H1 (cell line): ENCODE data around the gene SBF2. TPM values are rescaled to one million over a fixed set of nuclear protein-coding genes. Genes with fewer than 3 reads are reported as not detected.
A peak's percentile ranks its signal among the peaks of the same experiment; 100 is the strongest.

ENCODE experiments used
- CTCF ChIA-PET: fragments of 300-600 bp; sonication (Branson Sonifier 250); formaldehyde crosslinking; loops from one replicate; lab custom pipeline; 2021; ENCODE audit not compliant: partially characterized antibody; lab: Charles Lee
- POLR2A ChIA-PET: fragments of 300-600 bp; sonication (Branson Sonifier 250); formaldehyde crosslinking; loops from one replicate; lab custom pipeline; 2021; ENCODE audit warnings: inconsistent platforms; ENCODE audit not compliant: partially characterized antibody; lab: Charles Lee
- DNase-seq, 2 experiments: peaks; one replicate each; pipeline versions ENCODE4 v3.0.0 to v3.0.0-alpha.2; 2010 to 2022; ENCODE audit warnings: low spot score in 2 of 2, low read depth in 1 of 2, mixed read lengths in 1 of 2
- FAIRE-seq: peaks from 2 replicates; lab custom pipeline; 2011; peaks lifted over from hg19 to GRCh38; lab: Jason Lieb, UNC
- H2AFZ ChIP-seq: 2 replicates; pipeline ENCODE4 v1.8.1; 2012; ENCODE audit warnings: low read length, inconsistent platforms
- H2AK5ac ChIP-seq: 2 replicates; pipeline ENCODE4 v1.6.1; 2013; ENCODE audit warnings: low read depth, low read length
- H2BK120ac ChIP-seq: replicated peaks from 2 replicates; pipeline ENCODE3; 2013; ENCODE audit warnings: low read depth, low read length, inconsistent platforms
- H2BK12ac ChIP-seq: 2 replicates; pipeline ENCODE4 v1.6.1; 2013; ENCODE audit warnings: low read depth, low read length
- H2BK15ac ChIP-seq: 2 replicates; pipeline ENCODE4 v1.6.1; 2013; ENCODE audit warnings: low read length
- H2BK20ac ChIP-seq: 2 replicates; pipeline ENCODE4 v1.6.1; 2013; ENCODE audit warnings: low read length
- H2BK5ac ChIP-seq: 2 replicates; pipeline ENCODE4 v1.6.1; 2013; ENCODE audit warnings: low read depth, low read length
- H3K14ac ChIP-seq: 2 replicates; pipeline ENCODE4 v1.6.1; 2013; ENCODE audit warnings: inconsistent platforms; ENCODE audit not compliant: insufficient read length
- H3K18ac ChIP-seq: 2 replicates; pipeline ENCODE4 v1.6.1; 2013; ENCODE audit warnings: low read length; ENCODE audit errors: extremely low read depth
- H3K23ac ChIP-seq: 2 replicates; pipeline ENCODE4 v1.6.1; 2013; ENCODE audit warnings: inconsistent platforms; ENCODE audit not compliant: insufficient read length
- H3K23me2 ChIP-seq: 2 replicates; pipeline ENCODE4 v1.6.1; 2013; ENCODE audit warnings: low read depth, low read length
- H3K27ac ChIP-seq: 2 replicates; pipeline ENCODE4 v1.6.1; 2011; ENCODE audit warnings: low read depth, low read length, inconsistent platforms
- H3K27me3 ChIP-seq, 4 experiments: replicated peaks in 1 of 4; 1 replicate in 1 of 4; 2 replicates in 3 of 4; pipeline versions ENCODE4 v1.6.1 to v1.8.1; 2011 to 2013; ENCODE audit warnings: low read length in 3 of 4, mild to moderate bottlenecking in 3 of 4, inconsistent platforms in 2 of 4, mixed read lengths in 2 of 4, moderate library complexity in 1 of 4; ENCODE audit not compliant: control insufficient read depth in 3 of 4, insufficient read depth in 3 of 4; ENCODE audit errors: extremely low read depth in 1 of 4
- H3K36me3 ChIP-seq, 4 experiments: 2 replicates each; pipeline versions ENCODE4 v1.6.1 to v1.8.1; 2011 to 2013; ENCODE audit warnings: mild to moderate bottlenecking in 4 of 4, low read length in 3 of 4, moderate library complexity in 2 of 4, control low read depth in 1 of 4, inconsistent platforms in 1 of 4; ENCODE audit not compliant: insufficient read depth in 4 of 4, control insufficient read depth in 2 of 4
- H3K4ac ChIP-seq: replicated peaks from 2 replicates; pipeline ENCODE3; 2013; ENCODE audit warnings: low read length, low read depth, mixed read lengths, inconsistent platforms; ENCODE audit not compliant: insufficient read length
- H3K4me1 ChIP-seq, 4 experiments: replicated peaks in 1 of 4; 1 replicate in 1 of 4; 2 replicates in 3 of 4; pipeline versions ENCODE4 v1.6.1 to v1.8.1; 2011 to 2013; ENCODE audit warnings: low read length in 3 of 4, inconsistent platforms in 2 of 4, mixed read lengths in 1 of 4; ENCODE audit not compliant: insufficient read depth in 4 of 4, control insufficient read depth in 3 of 4
- H3K4me2 ChIP-seq, 2 experiments: 2 replicates each; pipeline versions ENCODE4 v1.6.1 to v1.8.1; 2011 to 2013; ENCODE audit warnings: low read depth in 2 of 2, low read length in 2 of 2, control low read depth in 1 of 2, inconsistent platforms in 1 of 2, mild to moderate bottlenecking in 1 of 2; ENCODE audit not compliant: insufficient read depth in 1 of 2
- H3K4me3 ChIP-seq, 4 experiments: fragments of 200-600, 300-600 bp in 1 of 4; sonication (generic), shearing (Covaris generic), sonication (Bioruptor Twin) in 1 of 4; 2 replicates each; pipeline versions ENCODE4 v1.5.1 to v1.8.1; 2011 to 2016; ENCODE audit warnings: low read length in 4 of 4, low read depth in 3 of 4, control low read depth in 2 of 4, inconsistent platforms in 2 of 4, mild to moderate bottlenecking in 2 of 4, mixed read lengths in 1 of 4, moderate library complexity in 1 of 4; ENCODE audit not compliant: insufficient read depth in 2 of 4; ENCODE audit errors: extremely low read depth in 1 of 4
- H3K56ac ChIP-seq: replicated peaks from 2 replicates; pipeline ENCODE3; 2013; ENCODE audit warnings: low read depth, mild to moderate bottlenecking, mixed read lengths, low read length, inconsistent platforms; ENCODE audit not compliant: insufficient read length
- H3K79me1 ChIP-seq: 2 replicates; pipeline ENCODE4 v1.6.1; 2013; ENCODE audit warnings: low read depth, low read length, control low read depth
- H3K79me2 ChIP-seq, 2 experiments: 2 replicates each; pipeline versions ENCODE4 v1.6.1 to v1.8.1; 2012 to 2013; ENCODE audit warnings: low read length in 2 of 2, mild to moderate bottlenecking in 2 of 2, inconsistent platforms in 1 of 2; ENCODE audit not compliant: insufficient read depth in 2 of 2, control insufficient read depth in 1 of 2
- H3K9ac ChIP-seq, 4 experiments: replicated peaks in 1 of 4; 1 replicate in 1 of 4; 2 replicates in 3 of 4; pipeline versions ENCODE4 v1.6.1 to v1.8.1; 2011 to 2013; ENCODE audit warnings: low read depth in 3 of 4, low read length in 3 of 4, control low read depth in 2 of 4, mild to moderate bottlenecking in 2 of 4, moderate library complexity in 2 of 4, inconsistent platforms in 1 of 4; ENCODE audit errors: extremely low read depth in 1 of 4
- H3K9me3 ChIP-seq, 2 experiments: 2 replicates each; pipeline versions ENCODE4 v1.6.1 to v1.8.1; 2012 to 2013; ENCODE audit warnings: mild to moderate bottlenecking in 2 of 2, moderate library complexity in 2 of 2, control low read depth in 1 of 2, inconsistent platforms in 1 of 2, low read depth in 1 of 2, low read length in 1 of 2, mixed read lengths in 1 of 2; ENCODE audit not compliant: insufficient read depth in 2 of 2
- H4K20me1 ChIP-seq, 2 experiments: replicated peaks in 1 of 2; 2 replicates each; pipeline versions ENCODE3 to v1.8.1; 2011 to 2013; ENCODE audit warnings: inconsistent platforms in 2 of 2, low read length in 2 of 2, mild to moderate bottlenecking in 1 of 2; ENCODE audit not compliant: insufficient read depth in 2 of 2, control insufficient read depth in 1 of 2
- H4K5ac ChIP-seq: 2 replicates; pipeline ENCODE4 v1.6.1; 2013; ENCODE audit warnings: low read length, low read depth, mixed read lengths, inconsistent platforms; ENCODE audit not compliant: insufficient read length
- H4K8ac ChIP-seq: 2 replicates; pipeline ENCODE4 v1.8.0; 2013; ENCODE audit warnings: mild to moderate bottlenecking, moderate library complexity, low read length, inconsistent platforms; ENCODE audit not compliant: insufficient read depth; ENCODE audit errors: extremely low read depth
- H4K91ac ChIP-seq: replicated peaks from 2 replicates; pipeline ENCODE3; 2013; ENCODE audit warnings: low read length, mixed read lengths, inconsistent platforms; ENCODE audit not compliant: insufficient read length
- CEBPB ChIP-seq: IDR thresholded peaks from 2 replicates; pipeline ENCODE4 v1.6.1; 2012; ENCODE audit warnings: low read depth, low read length
- POLR2AphosphoS5 ChIP-seq: IDR thresholded peaks from 2 replicates; pipeline ENCODE4 v1.6.1; 2011; ENCODE audit warnings: low read depth, low read length
- ZNF274 ChIP-seq: IDR thresholded peaks from 2 replicates; pipeline ENCODE4 v1.7.0; 2012; ENCODE audit warnings: low read length, borderline replicate concordance; ENCODE audit errors: extremely low read depth
- WGBS, 2 experiments: shearing (Covaris generic) in 1 of 2; methylation state at CpG; one replicate each; pipeline versions ENCODE4 v1.1.6 to v1.1.7; 2013 to 2015; ENCODE audit warnings: low lambda C conversion rate in 2 of 2, mixed read lengths in 2 of 2, inconsistent platforms in 1 of 2, low coverage in 1 of 2, missing lambda C conversion rate in 1 of 2; ENCODE audit not compliant: insufficient replicate concordance in 2 of 2, insufficient coverage in 1 of 2, insufficient read length in 1 of 2; ENCODE audit errors: extremely low coverage in 1 of 2, missing lambda C conversion rate in 1 of 2; 5-methylcytosine and 5-hydroxymethylcytosine counted together
- polyA plus RNA-seq, 7 experiments: library from polyadenylated mRNA; depleted of rRNA in 3 of 7; stranded (reverse) in 5 of 7; unstranded in 2 of 7; fragments of >200 nt in 5 of 7; fragments of 200-250 nt in 2 of 7; gene quantifications; 1 replicate in 5 of 7; 2 replicates in 1 of 7; 4 replicates in 1 of 7; pipeline versions ENCODE4 v1.2.1 to v1.2.3, GENCODE V29; 2011 to 2013; ENCODE audit warnings: missing spikeins in 2 of 7, mixed read lengths in 2 of 7
- total RNA-seq: library from RNA; stranded (reverse); fragmentation: NEBNext Ultra II Directional; extraction: Animal tissue kit (Norgen Biotek cat#: 25700); gene quantifications from 2 replicates; pipeline ENCODE4 v1.2.1, GENCODE V29; 2021

Gene SBF2
- total and polyA plus RNA-seq, 2 of the 8 experiments (the other 6 are each of a cell fraction or from before 2014, with no cell fraction given), result 36.7 to 50.5 TPM

- Histone ChIP-seq H4K91ac (no peak overlapping the region), H2BK15ac (no peak overlapping the region), H3K79me2 (no peaks in the 10 kb centered on the region), H4K20me1 (no peaks in the 10 kb centered on the region), H3K4me3 (no peak overlapping the region), H2AK5ac (no peak overlapping the region), H3K23me2 (no peaks in the 10 kb centered on the region), H3K56ac (no peak overlapping the region), H3K4me2 (no peak overlapping the region), H3K9me3 (peaks cover 18 to 21% of the 10 kb centered on the region in 2 experiments), H2BK5ac (no peak overlapping the region), H3K4ac (no peak overlapping the region), H3K79me1 (no peaks in the 10 kb centered on the region), H3K23ac (no peak overlapping the region), H3K4me1 (peaks cover 0 to 3% (median 0%) of the 10 kb centered on the region in 4 experiments; a peak in 2 of 7 replicates), H3K9ac (no peak overlapping the region), H2BK12ac (no peak overlapping the region), H3K36me3 (peaks cover 0 to 5% (median 0%) of the 10 kb centered on the region in 4 experiments; a peak in 2 of 8 replicates), H4K5ac (no peak overlapping the region), H2BK20ac (no peak overlapping the region), H3K27ac (no peak overlapping the region), H3K27me3 (no peaks in the 10 kb centered on the region), H2BK120ac (no peak overlapping the region), H3K18ac (no peak overlapping the region), H3K14ac (no peak overlapping the region), H4K8ac (no peak overlapping the region), H2AFZ (no peak overlapping the region)
- 96% methylated on average over 3 of the region's 3 CpGs; no CpG with 5 or more reads in 1 of the 2 experiments for WGBS, 2 experiments
- POLR2A ChIA-PET, result interaction anchor here (0.7 kb wide), 1 partner anchor 504 kb away, joined by 3 read pairs; no protein-coding TSS in a partner anchor
- FAIRE-seq (no peak), DNase-seq (no peak)
- CTCF ChIA-PET, result interaction anchor here (0.6 kb wide), 1 partner anchor 518 kb away, joined by 4 read pairs; no protein-coding TSS in a partner anchor
- TF ChIP-seq CEBPB (no peak), POLR2AphosphoS5 (no peak), ZNF274 (peak; percentile 41; the same call in 1 of the 2 replicates)
These were observed 282.0 kb downstream of the SBF2 start for GRCh38 chr11:10012068-10012467.
